Uterus (tissue), 2 donors: ENCODE results near the gene SPAG5.

Experiments
- CTCF ChIP-seq, 4 experiments: fragments of 200-600 bp in 2 of 4; fragments of 450-650 bp in 2 of 4; sonication (generic) in 2 of 4; IDR thresholded peaks; one replicate each; pipeline ENCODE4 v1.5.1; 2016 to 2019; ENCODE audit warnings: antibody characterized with exemption in 4 of 4, mild to moderate bottlenecking in 2 of 4, moderate library complexity in 1 of 4
- POLR2A ChIP-seq, 2 donors: fragments of 450-650 bp; IDR thresholded peaks; one replicate each; pipeline ENCODE4 v1.6.1; 2016; ENCODE audit warnings: antibody characterized with exemption in 2 of 2, mild to moderate bottlenecking in 1 of 2, moderate library complexity in 1 of 2

DNA sequence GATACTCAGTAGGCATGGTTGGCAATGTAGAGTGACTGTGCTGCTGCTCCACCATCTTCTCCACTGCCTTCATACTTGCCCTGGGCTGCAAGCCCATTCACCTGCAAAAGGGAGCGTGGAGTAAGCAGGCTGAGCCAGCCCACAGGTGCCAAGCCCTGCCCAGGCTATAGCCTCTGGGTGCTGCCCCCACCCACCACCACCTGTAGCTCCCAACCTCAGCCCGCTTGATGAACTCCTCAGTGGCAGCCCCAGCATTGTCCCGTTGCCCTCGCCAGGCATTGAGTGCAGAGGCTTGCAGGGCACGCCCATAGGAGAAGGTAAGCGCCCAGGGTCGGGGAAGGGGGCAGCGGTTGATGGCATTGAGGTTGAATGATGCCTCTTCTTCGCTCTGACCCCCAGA, 25.3 kb downstream of the SPAG5 start:
- TF ChIP-seq CTCF (IDR thresholded peaks at IDR 0.05) = no peak
- TF ChIP-seq POLR2A (IDR thresholded peaks at IDR 0.05) = no peak
